GM13977 (cell line): ENCODE results near the gene MRPL20.

ENCODE experiments used
- DNase-seq: peaks from one replicate; pipeline ENCODE4 v3.0.0; 2012; ENCODE audit warnings: low spot score
- in situ Hi-C: fragments of 300-500 bp; cut with MboI; formaldehyde crosslinking; loops from one replicate; pipeline ENCODE4 v1.12.0; 2022; ENCODE audit warnings: low sequenced_read_pairs, low pct_unique_long_range_greater_than_20kb, mixed read lengths, inconsistent platforms; ENCODE audit not compliant: unreplicated experiment
- TF ChIP-seq, protein P1 (sequence below): IDR thresholded peaks from 2 replicates; pipeline ENCODE4 v1.5.1; 2012; ENCODE audit warnings: mild to moderate bottlenecking, control low read depth; ENCODE audit not compliant: insufficient read depth; ENCODE audit errors: extremely low read depth, missing control alignments

The MRPL20 gene

DNA sequence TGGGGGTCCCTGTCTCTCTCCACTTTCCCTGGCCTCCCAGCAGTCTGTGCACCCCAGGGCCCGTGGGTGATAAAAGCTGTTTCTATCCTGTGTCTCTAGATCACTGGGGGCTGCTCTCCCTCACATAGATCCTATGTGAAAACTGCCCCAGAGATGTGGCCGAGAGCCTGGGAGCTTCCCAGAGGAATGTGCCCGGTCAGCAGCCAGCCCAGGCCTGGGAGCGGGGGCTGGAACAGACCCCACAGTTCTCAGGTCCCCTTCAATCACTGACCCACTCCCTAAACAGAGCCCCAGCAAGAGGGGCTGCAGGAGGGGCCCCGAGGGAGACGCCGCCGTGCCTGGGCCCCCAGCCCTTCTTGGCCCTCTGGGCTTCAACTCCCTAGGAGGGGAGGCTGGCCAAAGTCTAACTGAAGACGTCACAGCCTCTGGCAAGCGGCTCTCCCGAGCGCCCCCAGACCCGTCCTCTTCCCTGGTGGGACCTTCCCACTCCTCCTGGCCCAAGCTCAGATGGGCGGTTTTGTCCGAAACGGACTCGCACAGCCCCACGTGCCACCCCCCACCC, 49.1 kb downstream of the MRPL20 start:
- TF ChIP-seq, protein P1, sequence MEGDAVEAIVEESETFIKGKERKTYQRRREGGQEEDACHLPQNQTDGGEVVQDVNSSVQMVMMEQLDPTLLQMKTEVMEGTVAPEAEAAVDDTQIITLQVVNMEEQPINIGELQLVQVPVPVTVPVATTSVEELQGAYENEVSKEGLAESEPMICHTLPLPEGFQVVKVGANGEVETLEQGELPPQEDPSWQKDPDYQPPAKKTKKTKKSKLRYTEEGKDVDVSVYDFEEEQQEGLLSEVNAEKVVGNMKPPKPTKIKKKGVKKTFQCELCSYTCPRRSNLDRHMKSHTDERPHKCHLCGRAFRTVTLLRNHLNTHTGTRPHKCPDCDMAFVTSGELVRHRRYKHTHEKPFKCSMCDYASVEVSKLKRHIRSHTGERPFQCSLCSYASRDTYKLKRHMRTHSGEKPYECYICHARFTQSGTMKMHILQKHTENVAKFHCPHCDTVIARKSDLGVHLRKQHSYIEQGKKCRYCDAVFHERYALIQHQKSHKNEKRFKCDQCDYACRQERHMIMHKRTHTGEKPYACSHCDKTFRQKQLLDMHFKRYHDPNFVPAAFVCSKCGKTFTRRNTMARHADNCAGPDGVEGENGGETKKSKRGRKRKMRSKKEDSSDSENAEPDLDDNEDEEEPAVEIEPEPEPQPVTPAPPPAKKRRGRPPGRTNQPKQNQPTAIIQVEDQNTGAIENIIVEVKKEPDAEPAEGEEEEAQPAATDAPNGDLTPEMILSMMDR = no peak
- DNase-seq = no peak
- in situ Hi-C loops = no loop called here

DNA sequence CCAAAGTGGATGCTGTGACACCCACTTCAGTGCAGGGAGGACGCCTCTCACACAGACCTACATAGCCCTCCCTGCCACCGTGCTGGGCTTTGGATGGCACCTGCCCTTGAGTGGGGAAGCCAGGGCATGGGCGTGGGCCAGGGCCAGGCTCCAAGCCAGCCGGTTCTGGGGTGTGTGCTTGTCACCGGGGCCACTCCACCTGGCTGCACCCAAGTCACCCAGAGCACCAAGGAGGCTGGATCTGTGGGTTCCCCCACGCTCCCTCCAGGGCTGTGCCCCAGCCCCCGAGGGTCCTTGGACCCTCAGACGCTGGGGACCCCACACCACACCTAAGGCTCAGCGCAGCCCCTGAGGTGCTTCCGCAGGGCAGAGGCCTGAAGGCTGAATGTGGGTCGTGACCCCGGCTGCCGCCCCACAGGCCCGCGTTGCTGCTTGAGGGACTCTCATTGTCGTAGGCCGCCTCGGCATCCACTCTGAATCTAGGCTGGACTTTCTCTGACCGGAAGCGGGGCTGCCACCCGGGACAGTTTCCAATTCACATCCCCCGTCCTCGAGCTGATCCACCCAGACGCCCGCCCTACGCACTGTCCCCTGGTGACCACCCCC, 50.2 kb downstream of the MRPL20 start:
- DNase-seq = no peak
- TF ChIP-seq, protein P1 = no peak
- in situ Hi-C loops = no loop called here

DNA sequence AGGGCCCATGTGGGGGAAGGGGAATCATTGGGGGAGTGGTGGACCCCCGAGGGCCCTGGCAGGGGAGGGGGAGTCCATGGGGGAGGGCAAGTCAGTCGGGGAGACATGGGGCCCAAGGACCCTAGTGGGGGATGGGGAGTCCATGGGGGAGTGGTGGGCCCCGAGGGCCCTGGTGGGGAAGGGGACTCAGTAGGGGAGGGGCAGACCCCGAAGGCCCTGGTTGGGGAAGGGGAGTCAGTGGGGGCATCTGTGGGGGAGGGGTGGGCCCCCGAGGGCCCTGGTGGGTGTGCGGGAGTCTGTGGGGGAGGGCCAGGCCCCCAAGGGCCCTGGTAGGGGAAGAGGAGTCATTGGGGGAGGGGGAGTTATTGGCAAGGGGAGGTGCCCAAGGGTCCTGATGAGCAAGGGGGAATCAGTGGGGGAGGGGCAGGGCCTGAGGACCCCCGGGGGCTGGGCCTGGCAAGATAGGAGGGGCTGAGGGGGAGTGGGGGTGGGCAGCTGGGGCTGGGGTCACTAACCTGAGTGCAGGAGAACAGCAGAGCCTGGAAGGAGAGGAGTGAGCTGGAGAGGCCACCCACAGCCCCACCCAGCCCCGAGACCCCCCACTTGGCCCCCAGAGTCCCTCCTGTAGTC, 50.8 kb downstream of the MRPL20 start:
- in situ Hi-C loops = no loop called here
- no peak for DNase-seq
- TF ChIP-seq, protein P1 = no peak

DNA sequence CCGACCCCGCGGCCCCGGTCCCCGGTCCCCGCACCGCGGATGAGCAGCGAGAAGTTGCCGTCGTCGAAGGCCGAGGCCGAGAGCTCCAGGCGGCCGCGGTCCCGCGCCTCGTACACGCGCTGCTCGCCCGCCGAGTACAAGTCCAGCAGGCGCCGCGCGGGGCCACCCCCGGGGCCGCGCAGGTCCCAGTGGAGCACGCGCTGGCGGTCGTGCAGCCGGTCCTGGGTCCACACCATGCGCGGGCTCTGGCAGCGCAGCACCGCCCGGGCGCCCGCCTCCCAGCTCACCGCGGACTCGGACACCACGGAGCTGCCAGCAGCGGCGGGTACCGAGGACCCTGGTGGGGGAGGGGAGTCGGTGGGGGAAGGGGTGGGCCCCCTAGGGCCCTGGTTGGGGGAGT, 51.7 kb downstream of the MRPL20 start:
- TF ChIP-seq, protein P1 = no peak
- in situ Hi-C loops = no loop called here
- DNase-seq = no peak

DNA sequence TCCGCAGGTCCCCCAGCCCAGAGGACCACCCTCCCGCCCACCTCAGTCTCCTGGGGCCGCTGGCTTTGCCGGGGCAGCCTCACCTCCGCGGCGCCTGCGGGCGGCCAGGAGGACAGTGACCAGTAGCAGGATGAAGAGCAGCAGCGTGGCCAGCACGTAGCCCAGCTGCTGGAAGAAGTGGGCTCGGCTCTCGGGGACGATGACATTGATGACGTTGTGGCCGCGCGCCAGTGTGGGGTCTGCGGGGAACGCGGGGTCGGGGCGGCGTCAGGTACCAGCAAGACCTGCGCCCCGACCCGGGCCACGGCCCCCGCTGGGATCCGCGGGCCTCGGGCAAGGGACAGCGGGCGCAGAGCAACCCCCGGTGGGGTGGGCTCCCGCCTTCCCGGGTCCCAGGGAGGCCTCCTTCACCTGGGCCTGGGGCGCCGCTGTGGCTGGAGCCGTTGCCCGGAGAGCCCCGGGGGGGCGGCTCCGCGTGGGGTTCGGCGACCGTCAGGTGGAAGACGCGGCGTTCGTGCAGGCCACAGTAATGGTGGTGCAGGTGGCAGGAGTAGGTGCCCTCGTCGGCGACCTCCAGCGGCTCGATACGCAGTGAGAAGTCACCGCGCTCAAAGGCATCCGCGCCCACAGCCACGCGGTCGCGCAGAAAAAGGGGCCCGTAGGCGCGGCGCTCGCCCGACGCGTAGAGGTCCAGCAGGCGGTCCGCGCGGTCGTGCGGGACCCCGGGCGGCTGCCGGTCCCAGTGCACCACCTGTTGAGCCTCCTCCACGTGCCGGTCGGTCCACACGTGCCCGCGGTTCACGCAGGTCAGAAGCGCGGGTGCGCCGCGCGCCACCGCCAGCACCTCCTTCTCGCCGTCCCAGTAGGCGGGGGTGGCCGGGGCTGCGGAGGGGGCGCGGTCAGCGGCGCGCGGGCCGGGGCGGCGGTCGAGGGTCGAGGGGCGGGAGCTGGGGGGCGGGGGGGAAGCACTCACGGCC, 52.5 kb downstream of the MRPL20 start:
- in situ Hi-C loops = no loop called here
- DNase-seq = no peak

More for the DNA sequence above, 52.5 kb downstream of the MRPL20 start:
- TF ChIP-seq, protein P1 = no peak
